ENCODE measurements around the gene SLC66A2.

The SLC66A2 gene

DNA sequence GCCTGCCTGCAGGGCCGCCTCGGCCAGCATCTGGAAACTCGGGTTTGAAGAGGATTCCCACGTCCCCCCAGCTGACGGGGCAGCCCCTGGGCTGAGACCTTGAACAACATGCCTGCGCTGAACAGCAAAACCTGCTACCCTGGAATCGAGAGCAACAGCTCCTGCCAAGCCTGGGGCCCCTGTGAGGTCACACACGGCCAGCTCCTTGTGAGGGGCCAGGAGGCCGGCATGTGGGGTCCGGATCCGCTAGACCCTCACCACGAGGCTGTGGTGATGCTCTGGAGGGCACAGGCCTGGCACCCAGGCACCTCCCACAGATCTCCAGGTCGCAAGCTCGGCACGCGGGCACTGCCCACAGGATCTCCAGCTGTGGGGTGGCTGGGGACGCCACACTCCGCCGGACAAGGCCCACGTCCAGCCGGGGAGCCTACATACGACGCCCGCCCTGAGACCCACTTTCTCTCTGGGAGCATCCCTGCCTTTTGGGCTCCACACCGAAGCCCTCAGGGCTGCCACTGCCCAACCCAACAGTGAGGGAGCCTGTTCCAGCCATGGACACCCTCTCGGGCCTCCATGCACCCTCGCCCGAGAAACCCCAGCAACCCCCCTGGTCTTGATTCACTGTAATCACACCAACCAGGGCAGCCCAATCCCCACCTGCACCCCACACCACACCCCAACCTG lies 34.1 kb downstream of the SLC66A2 start:
- DNase-seq: no peak

GRCh38 chr18:79916546-79917168 lies 34.8 kb downstream of the SLC66A2 start:
- DNase-seq: no peak

DNA sequence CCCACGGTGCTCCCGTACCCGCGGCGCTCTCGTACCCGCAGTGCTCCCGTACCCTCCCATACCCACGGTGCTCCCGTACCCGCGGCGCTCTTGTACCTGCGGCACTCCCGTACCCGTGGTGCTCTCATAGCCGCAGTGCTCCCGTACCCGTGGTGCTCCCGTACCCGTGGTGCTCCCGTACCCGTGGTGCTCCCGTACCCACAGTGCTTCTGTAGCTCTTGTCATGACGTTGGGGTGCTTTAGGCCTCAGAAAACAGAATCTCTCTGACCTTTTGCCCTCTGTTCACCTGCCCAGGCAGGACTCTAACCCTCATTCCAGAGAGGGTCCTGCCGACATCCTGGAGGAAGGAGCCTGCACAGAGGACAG lies 35.3 kb downstream of the SLC66A2 start:
- DNase-seq: no peak

DNA sequence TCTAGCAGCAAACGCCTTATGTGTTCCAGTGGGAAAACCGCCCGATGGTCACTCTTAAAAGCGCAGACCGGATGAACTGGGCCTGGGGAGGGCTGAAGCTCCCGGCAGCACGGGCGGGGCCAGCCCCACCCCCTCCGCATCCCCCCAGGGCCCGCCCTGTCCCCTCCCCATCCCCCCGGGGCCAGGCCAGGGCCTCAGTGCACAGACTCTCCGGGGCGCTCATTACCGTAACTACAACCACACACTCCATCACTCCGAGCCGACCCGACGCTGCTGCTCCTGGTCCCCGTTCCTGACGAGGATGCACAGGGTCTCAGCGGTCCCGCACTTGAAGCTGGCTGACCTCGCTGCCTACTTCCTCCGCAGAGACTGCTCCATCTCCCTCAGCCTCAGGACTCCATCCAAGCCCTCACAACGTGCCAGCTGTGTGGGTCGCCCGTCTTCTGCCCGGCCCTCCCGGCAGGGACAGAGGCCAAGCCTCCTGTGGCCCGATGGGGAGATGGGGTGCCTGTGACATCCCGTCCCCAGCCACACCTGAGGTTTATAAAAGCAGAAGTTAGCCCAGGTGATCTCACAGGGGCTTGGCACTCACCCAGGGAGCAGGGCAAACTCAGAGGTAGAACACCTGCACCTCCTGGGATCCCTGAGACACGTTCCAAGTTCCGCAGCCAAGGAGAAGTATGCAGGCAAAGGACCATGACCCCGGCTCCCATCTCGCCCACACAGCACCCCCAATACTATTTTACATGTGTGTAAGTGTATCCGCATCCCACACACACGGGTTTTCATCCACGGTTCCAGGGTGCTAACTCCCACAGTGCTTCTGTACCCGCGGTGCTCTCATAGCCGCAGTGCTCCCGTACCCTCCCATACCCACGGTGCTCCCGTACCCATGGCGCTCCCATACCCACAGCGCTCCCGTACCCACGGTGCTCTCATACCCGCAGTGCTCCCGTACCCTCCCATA lies 36.0 kb downstream of the SLC66A2 start:
- no peak for DNase-seq

GRCh38 chr18:79914614-79915160 lies 36.8 kb downstream of the SLC66A2 start:
- no peak for DNase-seq

DNA sequence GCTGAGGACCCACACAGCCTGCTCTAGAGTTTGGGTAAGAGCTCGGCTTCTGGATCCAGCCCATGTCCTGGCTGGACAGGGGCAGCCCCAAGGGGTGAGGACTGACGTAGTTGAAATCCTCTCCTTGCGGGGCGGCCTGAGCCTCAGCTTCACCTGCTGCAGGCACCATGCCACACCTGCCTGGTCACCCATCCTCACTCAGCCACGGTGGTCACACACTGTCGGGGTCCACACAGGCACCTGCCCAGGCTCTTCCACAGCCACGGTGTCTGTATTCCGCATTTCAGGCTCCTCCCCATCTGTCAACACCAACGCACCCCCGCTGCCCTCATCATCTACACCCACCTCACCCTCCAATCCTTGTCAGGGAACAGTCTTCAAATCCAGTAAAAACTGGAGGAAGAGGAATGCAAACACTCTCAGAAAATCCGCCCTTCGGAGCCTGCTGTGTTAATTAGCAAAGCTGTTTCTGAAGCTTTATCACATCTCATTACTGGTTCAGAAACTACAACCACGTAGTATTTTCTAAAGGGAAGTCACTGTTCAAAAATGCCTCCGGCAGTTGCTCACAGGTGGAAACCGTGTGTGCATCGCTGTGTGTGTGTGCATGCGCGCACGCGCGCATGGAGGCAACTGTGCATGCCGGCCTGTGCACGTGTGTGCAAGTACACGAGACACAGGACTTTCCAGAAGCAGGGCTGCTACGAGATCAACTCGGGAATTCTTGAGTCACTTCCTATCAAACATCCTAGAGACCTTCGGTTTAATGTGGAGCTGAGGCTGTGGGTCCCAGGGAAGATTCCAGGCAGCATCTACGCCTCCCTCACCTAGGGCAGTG lies 38.2 kb downstream of the SLC66A2 start:
- no peak for DNase-seq

GRCh38 chr18:79912409-79912991 lies 39.0 kb downstream of the SLC66A2 start:
- DNase-seq: no peak

- DNase-seq: no peak
Observed at GRCh38 chr18:79911344-79912270, 39.8 kb downstream of the SLC66A2 start.

DNA sequence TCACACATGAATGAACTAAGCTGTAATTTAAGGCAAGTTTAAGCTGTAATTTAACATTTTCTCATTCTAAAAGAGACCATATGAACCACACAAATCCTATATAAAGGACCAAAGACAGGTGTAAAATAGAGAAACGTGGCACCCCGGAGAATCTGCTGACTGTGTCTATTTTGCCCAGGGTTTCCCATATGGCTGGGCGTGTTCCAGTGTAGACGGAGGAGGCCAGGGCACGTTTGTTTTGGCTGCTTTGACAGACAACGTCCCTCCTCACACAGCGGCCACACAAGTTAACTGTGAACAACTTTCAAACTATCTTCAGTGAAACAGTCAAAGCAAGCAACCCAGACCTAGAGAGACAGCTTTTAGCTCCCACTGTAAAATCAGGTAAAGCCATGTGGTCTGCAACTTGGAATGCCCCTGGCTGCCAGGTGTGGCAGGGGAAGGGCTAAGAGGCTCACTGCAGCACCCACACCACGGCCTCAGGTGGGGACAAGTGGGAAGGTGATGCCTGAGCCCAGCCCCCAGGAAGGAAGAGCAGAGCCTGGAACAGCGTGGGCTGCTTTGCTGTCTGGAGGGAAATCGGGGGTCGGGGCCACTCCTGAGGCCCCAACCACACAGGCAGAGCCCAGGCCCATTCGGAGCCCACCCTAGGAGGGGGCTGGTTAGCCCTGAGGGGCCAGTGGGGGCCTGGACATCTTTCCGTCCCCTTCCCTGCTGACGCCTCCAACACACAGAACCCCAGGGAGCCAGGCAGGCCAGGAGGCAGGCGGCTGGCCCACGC lies 40.7 kb downstream of the SLC66A2 start:
- no peak for DNase-seq

DNA sequence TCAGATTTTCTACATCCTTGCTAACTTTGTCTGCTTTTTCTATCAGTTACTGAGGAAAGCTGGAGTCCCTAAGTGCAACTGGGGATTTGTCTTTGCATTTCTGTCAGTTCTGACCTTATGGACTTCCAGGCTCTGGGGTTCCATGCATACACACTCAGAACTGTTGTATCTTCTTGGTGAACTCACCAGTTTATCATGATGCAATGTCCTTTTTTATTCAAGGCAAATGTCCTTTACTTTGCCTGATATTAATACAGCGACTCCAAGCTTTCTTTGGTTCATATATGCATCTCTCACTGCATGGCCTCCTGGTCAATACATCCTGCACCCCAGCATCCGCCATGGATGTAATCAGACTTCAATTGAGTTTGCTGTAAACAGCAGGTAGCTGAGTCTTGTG lies 44.7 kb downstream of the SLC66A2 start:
- no peak for DNase-seq

- no peak for DNase-seq
Observed at GRCh38 chr18:79905993-79906392, 45.5 kb downstream of the SLC66A2 start.

- DNase-seq: no peak
Observed at GRCh38 chr18:79905389-79905911, 46.0 kb downstream of the SLC66A2 start.

DNA sequence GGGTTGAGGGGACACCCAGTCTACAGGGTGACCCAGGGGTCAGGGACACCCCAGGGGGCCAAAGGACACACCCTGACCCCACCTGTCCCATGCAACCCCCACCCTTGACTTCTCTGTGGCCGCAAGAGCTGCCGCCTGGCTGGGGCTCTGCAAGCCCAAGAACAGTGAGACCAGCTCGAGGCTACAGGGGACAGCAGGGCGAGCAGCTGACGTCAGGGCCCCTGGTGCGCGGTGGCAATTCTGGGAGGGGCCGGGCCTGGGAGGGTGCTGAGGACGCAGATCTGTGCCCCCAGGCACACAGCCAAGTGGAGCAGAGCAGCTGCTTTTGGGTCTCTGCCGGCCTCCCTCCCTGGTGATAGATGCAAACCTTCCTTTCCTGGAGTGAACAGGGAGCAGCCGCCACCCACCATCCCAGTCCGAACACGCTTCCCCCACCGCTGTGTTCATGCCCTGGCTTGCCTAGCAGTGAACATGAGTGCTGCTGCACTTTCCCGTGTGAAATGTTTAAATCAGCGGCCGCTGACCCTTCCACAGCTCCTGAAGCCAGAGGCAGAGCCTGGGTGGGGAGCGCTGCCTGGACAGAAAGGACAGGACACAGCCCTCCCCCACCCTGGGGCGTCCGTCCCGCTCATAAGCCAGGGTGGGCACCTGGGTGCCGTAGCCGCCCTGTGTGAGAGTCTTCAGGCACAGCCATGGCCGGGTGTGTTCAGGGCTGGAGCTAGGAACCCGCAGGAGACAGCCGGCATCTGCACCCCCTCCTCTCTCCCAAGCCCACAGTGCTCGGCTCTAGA lies 46.9 kb downstream of the SLC66A2 start:
- no peak for DNase-seq

- DNase-seq: no peak
Observed at GRCh38 chr18:79903787-79904356, 47.6 kb downstream of the SLC66A2 start.

DNA sequence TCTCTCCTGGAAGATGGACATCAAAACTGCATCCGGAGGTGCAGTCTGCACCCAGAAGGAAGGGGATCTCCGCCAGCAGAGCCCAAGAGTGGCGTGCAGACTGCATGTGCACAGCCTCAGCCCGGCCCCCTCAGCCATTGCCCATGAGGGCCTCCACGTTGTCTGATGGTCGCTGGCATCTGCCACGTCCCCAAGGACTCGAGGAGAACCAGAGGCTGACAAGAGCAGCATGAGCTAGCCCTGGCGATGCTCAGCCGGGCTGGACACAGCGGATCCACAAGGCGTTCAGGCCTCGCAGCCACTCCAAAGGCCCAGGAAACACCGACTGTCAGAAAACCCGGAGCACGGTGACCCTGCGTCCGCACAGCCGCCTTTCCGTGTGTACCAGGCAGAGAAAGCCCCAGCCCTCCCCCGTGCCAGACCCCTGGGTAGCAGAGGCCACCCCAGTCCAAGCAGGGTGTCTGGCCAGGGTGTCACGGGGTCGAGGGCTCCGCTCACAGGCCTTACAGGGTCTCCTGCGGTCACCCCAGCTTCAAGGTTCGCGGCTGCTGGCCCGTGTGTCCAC lies 48.3 kb downstream of the SLC66A2 start:
- DNase-seq: no peak

GRCh38 chr18:79902640-79903039 lies 48.8 kb downstream of the SLC66A2 start:
- no peak for DNase-seq

- DNase-seq: no peak
Observed at GRCh38 chr18:79902075-79902474, 49.4 kb downstream of the SLC66A2 start.

DNA sequence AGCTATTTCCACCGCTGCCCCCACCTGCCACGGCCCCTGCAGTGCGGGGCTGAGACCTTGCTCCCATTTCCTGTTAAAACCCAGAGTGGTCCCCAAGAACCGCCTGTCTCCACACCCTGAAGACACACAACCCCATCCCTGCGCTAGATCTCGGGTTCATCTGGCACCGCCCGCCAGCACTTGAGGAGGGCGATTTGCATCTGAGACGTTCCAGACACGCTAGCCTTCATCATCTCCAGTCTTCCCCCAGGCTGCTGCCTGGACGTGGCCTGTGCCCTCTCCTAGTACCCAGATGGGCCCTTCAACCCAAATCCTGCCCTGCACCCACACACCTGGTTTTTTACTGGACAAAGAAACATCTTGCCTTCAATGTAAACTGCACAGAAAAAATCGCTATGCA lies 49.8 kb downstream of the SLC66A2 start:
- DNase-seq: no peak

Measured in effector CD4-positive, alpha-beta T cell (primary cell).